ENCODE data around the gene PCBP3.
"Not testable (repeated sequence)": the region's sequence is repeated elsewhere in the genome, so short reads cannot be mapped to it uniquely, and the experiment has no call there.

DNA sequence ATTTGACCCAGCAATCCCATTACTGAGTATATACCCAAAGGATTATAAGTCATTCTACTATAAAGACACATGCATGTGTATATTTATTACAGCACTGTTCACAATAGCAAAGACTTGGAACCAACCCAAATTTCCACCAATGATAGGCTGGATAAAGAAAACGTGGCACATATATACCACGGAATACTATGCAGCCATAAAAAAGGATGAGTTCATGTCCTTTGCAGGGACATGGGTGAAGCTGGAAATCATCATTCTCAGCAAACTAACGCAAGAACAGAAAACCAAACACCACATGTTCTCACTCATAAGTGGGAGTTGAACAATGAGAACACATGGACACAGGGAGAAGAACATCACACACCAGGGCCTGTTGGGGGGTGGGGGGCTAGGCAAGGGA, 165.1 kb downstream of the PCBP3 start:
- TF ChIP-seq CTCF (conservative IDR thresholded peaks at IDR 0.05); EZH2 (IDR thresholded peaks at IDR 0.05; ENCODE audit: low read depth): not testable (repeated sequence)
